IPS DF 4.7 (cell line): Measurements from ENCODE around the gene CAMK1D.
"Not testable (repeated sequence)": the region's sequence is repeated elsewhere in the genome, so short reads cannot be mapped to it uniquely, and the experiment has no call there.

Experiments
- DNase-seq: peaks from one replicate; pipeline ENCODE4 v3.0.0-alpha.2; 2013; ENCODE audit warnings: low spot score; ENCODE audit errors: extremely low read depth

The CAMK1D gene

GRCh38 chr10:12427276-12427675 lies 77.9 kb downstream of the CAMK1D start:
- no peak for DNase-seq

- no peak for DNase-seq
Measured at GRCh38 chr10:12428447-12429135, 79.2 kb downstream of the CAMK1D start.

- DNase-seq: no peak
Measured at GRCh38 chr10:12430406-12430982, 81.1 kb downstream of the CAMK1D start.

- no peak for DNase-seq
Measured at GRCh38 chr10:12431151-12432101, 82.1 kb downstream of the CAMK1D start.

GRCh38 chr10:12432402-12433189 lies 83.2 kb downstream of the CAMK1D start:
- DNase-seq: no peak

GRCh38 chr10:12434277-12434676 lies 84.9 kb downstream of the CAMK1D start:
- DNase-seq: no peak

GRCh38 chr10:12434677-12435076 lies 85.3 kb downstream of the CAMK1D start:
- DNase-seq: not testable (repeated sequence)

GRCh38 chr10:12435348-12435747 lies 86.0 kb downstream of the CAMK1D start:
- no peak for DNase-seq

GRCh38 chr10:12438919-12439692 lies 89.8 kb downstream of the CAMK1D start:
- DNase-seq: no peak

GRCh38 chr10:12439767-12440166 lies 90.4 kb downstream of the CAMK1D start:
- DNase-seq: not testable (repeated sequence)

GRCh38 chr10:12443026-12443425 lies 93.7 kb downstream of the CAMK1D start:
- no peak for DNase-seq

- no peak for DNase-seq
Measured at GRCh38 chr10:12444981-12445700, 95.8 kb downstream of the CAMK1D start.

GRCh38 chr10:12445701-12446334 lies 96.5 kb downstream of the CAMK1D start:
- no peak for DNase-seq

GRCh38 chr10:12448340-12448728 lies 99.0 kb downstream of the CAMK1D start:
- DNase-seq: no peak

- no peak for DNase-seq
Measured at GRCh38 chr10:12448729-12449391, 99.5 kb downstream of the CAMK1D start.

- DNase-seq: no peak
Measured at GRCh38 chr10:12455318-12455717, 106.0 kb downstream of the CAMK1D start.

GRCh38 chr10:12455766-12456165 lies 106.4 kb downstream of the CAMK1D start:
- no peak for DNase-seq

GRCh38 chr10:12459340-12459739 lies 110.0 kb downstream of the CAMK1D start:
- no peak for DNase-seq

GRCh38 chr10:12459762-12460161 lies 110.4 kb downstream of the CAMK1D start:
- DNase-seq: no peak
